ENCODE measurements around the gene PHETA1. TPM values are rescaled to one million over a fixed set of nuclear protein-coding genes. Genes with fewer than 3 reads are reported as not detected.

Gene PHETA1
- total and polyA plus RNA-seq, 2 of the 13 experiments (the other 11 are each of a cell fraction or from before 2014, with no cell fraction given) = 11.3 to 20.8 TPM

DNA sequence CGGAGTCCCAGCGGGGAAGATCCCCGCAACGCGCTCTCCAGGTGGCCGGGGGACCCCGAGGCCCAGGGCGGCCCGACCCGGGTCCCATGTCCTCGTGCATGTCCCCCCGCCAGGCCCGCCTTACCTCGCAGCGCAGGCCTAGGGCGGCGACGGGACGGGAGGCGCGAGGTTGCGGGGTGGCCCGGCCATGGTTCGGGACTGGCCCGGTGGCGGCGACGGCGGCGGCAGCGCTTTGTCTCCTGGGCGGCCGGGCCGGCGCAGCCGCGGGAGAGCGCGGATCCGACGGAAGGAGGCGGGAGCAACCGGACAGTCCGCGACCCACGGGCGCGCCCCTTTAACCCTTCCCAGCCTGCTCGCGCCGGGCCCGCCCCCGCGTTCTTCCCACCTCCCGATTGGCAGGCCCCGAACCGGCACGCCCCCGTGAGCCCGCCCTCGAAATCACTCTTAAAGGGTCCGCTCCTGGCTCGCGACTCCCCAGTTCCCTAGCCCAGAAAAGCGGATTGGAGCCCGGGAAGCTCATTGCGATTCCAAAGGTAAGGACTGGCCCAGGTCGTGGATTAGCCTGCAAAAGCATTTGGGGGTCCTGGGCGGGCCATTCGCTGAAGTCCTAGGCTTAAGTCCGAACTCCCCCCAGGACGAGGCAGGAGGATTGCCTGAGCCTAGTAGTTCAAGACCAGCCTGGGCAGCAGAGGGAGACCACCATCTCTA is at the start of gene PHETA1 (continued):
- TF ChIP-seq, protein P1, sequence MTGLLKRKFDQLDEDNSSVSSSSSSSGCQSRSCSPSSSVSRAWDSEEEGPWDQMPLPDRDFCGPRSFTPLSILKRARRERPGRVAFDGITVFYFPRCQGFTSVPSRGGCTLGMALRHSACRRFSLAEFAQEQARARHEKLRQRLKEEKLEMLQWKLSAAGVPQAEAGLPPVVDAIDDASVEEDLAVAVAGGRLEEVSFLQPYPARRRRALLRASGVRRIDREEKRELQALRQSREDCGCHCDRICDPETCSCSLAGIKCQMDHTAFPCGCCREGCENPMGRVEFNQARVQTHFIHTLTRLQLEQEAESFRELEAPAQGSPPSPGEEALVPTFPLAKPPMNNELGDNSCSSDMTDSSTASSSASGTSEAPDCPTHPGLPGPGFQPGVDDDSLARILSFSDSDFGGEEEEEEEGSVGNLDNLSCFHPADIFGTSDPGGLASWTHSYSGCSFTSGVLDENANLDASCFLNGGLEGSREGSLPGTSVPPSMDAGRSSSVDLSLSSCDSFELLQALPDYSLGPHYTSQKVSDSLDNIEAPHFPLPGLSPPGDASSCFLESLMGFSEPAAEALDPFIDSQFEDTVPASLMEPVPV (CRISPR knock-in tag; IDR thresholded peaks at IDR 0.05) = 0 out of 2 replicates have a peak, but pooled peaks have one; percentile 55
- no peak for TF ChIP-seq ATF1 (CRISPR knock-in tag; IDR thresholded peaks at IDR 0.05)
- TF ChIP-seq TBP (CRISPR knock-in tag; IDR thresholded peaks at IDR 0.05) = no peak
- peak; percentile 14; the same call in 1 of the 2 replicates for TF ChIP-seq ZNF329 (CRISPR knock-in tag; IDR thresholded peaks at IDR 0.05; ENCODE audit: low read depth)
- TF ChIP-seq ZNF282 (IDR thresholded peaks at IDR 0.05; ENCODE audit: partially characterized antibody) = no peak
- no peak for TF ChIP-seq MBD4 (IDR thresholded peaks at IDR 0.05; ENCODE audit: borderline replicate concordance, low read length)
- no peak for TF ChIP-seq JARID2 (CRISPR knock-in tag; IDR thresholded peaks at IDR 0.05; ENCODE audit: insufficient replicate concordance)
- TF ChIP-seq ZSCAN29 (CRISPR knock-in tag; conservative IDR thresholded peaks at IDR 0.05) = peak; percentile 66; the same call in 1 of the 2 replicates
- TF ChIP-seq, protein P2, sequence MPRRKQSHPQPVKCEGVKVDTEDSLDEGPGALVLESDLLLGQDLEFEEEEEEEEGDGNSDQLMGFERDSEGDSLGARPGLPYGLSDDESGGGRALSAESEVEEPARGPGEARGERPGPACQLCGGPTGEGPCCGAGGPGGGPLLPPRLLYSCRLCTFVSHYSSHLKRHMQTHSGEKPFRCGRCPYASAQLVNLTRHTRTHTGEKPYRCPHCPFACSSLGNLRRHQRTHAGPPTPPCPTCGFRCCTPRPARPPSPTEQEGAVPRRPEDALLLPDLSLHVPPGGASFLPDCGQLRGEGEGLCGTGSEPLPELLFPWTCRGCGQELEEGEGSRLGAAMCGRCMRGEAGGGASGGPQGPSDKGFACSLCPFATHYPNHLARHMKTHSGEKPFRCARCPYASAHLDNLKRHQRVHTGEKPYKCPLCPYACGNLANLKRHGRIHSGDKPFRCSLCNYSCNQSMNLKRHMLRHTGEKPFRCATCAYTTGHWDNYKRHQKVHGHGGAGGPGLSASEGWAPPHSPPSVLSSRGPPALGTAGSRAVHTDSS (CRISPR knock-in tag; conservative IDR thresholded peaks at IDR 0.05) = no peak
- TF ChIP-seq NFE2L2 (IDR thresholded peaks at IDR 0.05; ENCODE audit: low read length) = no peak
- TF ChIP-seq HNRNPK (IDR thresholded peaks at IDR 0.05; ENCODE audit: low read depth, low read length, poor library complexity, severe bottlenecking) = no peak
- TF ChIP-seq ZBTB42 (CRISPR knock-in tag; IDR thresholded peaks at IDR 0.05) = no peak
- TF ChIP-seq DR1 (CRISPR knock-in tag; IDR thresholded peaks at IDR 0.05) = peak; percentile 66
- peak; percentile 84 for TF ChIP-seq SP5 (CRISPR knock-in tag; IDR thresholded peaks at IDR 0.05; ENCODE audit: borderline replicate concordance, low read depth)
- TF ChIP-seq ZNF879 (CRISPR knock-in tag; IDR thresholded peaks at IDR 0.05) = no peak
- no peak for TF ChIP-seq SMC3 (IDR thresholded peaks at IDR 0.05; ENCODE audit: low read length)
- TF ChIP-seq, protein P3, sequence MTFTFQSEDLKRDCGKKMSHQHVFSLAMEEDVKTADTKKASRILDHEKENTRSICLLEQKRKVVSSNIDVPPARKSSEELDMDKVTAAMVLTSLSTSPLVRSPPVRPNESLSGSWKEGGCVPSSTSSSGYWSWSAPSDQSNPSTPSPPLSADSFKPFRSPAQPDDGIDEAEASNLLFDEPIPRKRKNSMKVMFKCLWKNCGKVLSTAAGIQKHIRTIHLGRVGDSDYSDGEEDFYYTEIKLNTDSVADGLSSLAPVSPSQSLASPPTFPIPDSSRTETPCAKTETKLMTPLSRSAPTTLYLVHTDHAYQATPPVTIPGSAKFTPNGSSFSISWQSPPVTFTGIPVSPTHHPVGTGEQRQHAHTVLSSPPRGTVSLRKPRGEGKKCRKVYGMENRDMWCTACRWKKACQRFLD (CRISPR knock-in tag; IDR thresholded peaks at IDR 0.05; ENCODE audit: borderline replicate concordance) = 0 out of 2 replicates have a peak, but pooled peaks have one; percentile 4
- TF ChIP-seq ELF1 (CRISPR knock-in tag; IDR thresholded peaks at IDR 0.05) = no peak
- no peak for TF ChIP-seq REXO4 (CRISPR knock-in tag; IDR thresholded peaks at IDR 0.05; ENCODE audit: borderline replicate concordance)
- TF ChIP-seq, protein P4, sequence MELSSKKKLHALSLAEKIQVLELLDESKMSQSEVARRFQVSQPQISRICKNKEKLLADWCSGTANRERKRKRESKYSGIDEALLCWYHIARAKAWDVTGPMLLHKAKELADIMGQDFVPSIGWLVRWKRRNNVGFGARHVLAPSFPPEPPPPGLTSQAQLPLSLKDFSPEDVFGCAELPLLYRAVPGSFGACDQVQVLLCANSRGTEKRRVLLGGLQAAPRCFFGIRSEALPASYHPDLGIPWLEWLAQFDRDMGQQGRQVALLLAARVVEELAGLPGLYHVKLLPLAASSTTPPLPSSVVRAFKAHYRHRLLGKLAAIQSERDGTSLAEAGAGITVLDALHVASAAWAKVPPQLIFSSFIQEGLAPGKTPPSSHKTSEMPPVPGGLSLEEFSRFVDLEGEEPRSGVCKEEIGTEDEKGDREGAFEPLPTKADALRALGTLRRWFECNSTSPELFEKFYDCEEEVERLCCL (CRISPR knock-in tag; IDR thresholded peaks at IDR 0.05; ENCODE audit: borderline replicate concordance) = no peak
